G401 (cell line): ENCODE data around the gene GASK1A. TPM values are rescaled to one million over a fixed set of nuclear protein-coding genes. Genes with fewer than 3 reads are reported as not detected.
"Not testable (repeated sequence)": the region's sequence is repeated elsewhere in the genome, so short reads cannot be mapped to it uniquely, and the experiment has no call there.

Source experiments
- DNase-seq: peaks from one replicate; pipeline ENCODE4 v3.0.0-alpha.2; 2015; ENCODE audit warnings: low spot score
- in situ Hi-C: cut with HindIII; loops from 2 replicates; pipeline ENCODE4 v1.10.0; 2016; ENCODE audit warnings: low sequenced_read_pairs, mixed read lengths
- total RNA-seq: library from RNA; depleted of rRNA; stranded (reverse); fragments of >200 nt; shearing (Covaris generic); gene quantifications from 2 replicates; pipeline ENCODE4 v1.2.3, GENCODE V29; 2014; rRNA removed

Gene GASK1A
- total RNA-seq = not detected in 2 replicates

DNA sequence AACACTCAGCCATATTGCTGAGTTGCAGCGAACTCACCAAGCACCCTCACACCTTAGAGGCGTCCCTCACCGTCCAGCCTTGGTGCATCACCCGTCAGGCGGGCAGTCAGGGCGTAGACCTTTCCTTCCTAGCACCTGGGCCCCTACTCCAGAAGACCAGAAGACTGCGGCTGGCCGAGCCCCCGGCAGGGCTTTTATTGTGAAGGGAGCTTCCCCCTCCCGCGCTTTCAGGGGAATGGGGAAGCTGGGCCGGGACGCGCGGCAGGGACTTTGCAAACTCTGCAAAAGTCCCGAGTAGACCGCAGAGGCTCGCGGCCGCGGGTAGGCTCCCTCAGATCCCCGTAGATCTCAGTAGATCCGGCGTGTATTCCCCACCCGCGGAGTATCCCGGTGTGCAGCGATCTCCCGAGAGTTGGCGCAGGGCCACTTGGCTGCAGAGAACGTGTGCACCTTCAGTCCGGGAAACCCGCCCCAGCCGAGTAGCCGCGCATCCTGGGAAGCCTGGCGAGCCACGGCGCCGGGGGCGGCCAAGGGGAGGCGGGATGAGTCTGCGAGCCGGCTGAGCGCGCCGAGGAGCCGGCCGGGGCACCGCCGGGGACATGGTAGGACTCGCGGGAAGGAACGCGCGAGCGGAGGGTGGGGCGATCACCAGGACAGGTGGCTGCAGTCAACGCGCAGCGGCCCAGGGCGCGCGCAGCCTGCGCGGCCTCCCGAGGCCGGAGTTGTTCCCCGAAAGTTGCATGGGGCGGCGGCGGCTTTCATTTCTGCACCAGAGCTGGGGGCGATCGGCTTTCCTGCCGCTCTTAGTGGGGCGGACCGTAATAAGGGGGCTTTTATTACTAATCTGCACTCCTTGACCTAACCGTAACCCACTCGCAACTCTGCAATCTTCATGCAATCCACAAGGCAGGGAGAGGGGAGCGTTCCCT, at the start of gene GASK1A:
GASK1A (plus strand) TSS at position 268 of the 929 bp plus-strand sequence; CDS start at position 600, 332 bp downstream.
- DNase-seq = peak; percentile 29
- in situ Hi-C loops = no loop called here

DNA sequence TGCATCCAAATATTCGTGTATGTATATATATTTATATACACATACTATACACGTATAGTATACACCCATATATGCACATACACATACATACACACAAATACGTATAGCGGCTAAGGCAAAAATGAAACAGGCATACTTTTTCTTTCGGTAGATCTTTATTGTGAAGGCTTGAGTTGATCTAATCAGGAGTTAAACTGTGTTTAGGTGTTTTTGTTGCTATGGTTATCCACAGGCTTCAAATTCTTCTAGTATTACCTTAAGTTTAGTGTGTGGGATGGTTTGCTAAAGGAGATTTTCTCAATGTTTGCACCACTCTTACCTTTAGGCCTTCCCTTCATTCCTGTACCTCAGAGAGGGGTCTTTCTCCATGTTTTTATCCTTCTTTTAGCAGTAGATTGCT, 45.0 kb upstream of the GASK1A start:
- DNase-seq = no peak
- in situ Hi-C loops = no loop called here

DNA sequence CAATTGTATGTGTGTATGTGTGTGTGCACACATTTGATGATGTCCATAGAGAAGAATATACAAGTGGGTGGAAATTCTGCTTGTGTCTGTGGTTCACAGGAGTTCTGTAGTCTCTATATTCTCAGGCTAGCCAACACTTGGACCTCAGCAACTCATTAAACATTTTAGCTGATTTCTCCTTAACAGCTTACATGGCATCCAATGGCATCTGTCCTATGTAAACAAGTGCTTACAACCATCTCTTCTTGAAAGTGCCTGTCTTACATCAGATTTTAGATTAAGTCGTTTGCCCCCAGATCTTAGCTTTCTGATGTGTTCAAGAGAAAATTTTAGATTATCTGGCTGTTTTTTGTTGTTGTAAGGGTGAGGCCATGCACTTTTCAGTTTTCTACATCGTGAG, 44.2 kb upstream of the GASK1A start:
- in situ Hi-C loops = no loop called here
- no peak for DNase-seq

DNA sequence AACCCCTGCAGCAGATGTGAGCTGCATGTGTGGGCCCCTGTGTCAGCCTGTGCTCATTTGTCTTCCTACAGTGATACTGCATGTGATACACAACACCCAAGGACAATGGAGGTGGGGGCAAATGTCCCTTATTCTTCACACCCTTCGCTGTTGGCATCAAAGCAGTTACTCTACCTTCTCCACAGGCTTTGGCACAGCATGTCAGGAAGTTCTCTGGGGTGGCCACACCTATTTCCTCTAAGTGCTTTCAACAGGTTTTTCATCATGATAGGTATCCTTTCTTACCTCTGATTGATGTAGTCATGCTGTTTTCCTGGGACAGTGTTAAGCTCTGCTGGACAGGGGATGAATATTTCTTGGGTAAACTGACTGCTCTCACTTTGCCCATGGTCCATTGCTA, 43.6 kb upstream of the GASK1A start:
- in situ Hi-C loops = no loop called here
- no peak for DNase-seq

DNA sequence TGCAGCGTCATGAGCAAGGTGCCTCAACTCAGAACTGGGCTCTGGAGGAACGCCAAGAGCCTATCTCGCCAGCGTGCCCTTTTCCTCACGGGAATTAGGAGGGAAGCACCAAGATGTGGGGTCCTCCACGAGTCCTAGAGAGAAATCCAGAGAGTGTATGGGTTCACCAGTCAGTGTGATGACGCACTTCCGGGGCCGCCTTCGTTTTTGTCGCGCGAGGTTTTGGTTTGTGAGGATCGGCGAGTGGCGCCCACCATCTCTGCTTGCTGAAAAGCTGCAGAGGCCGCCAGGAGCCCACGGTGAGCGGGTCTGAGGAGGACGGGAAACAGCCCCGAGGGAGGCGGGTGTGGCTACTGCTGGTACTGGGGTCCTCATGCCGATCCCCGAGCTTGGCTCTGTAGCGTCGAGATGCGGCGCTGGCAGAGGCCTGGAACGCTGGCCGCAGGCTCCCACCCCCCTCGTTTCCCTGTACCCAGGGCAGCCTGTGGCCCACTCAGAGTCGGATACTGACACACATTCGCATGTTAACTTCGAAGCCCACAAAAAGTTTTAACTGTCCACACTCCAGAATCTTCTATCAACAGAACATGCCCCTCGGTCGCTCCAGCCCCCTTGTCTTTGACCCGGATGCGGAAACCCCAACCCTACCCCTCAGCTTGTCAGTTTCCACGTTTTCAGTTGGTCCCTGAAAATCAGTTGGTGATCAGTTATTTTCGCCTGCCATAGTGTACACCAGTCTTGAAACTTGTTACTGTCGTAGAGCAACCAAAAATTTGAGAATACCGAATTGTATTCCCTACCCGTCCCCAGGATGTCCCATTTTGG, 42.7 kb upstream of the GASK1A start:
- peak; percentile 67 for DNase-seq
- in situ Hi-C loops = no loop called here

DNA sequence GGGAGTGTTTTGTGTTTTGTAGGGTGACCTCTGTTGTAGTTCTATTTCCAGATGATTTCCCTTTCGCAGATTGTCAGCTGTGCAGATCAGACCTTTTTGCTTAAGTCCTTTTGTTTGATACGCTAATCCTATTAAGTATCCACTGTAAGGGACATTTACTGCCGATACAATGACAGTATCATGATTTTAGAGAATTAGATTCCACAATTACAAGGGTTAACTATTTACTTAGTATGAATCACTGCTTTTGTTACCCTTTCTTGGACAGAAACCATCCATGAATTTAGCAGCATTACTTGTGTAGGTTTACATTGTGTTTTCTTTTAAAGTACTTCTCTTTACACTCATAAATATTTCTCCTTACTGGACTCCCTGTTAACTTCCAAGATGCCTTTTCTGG, 41.8 kb upstream of the GASK1A start:
- in situ Hi-C loops = no loop called here
- no peak for DNase-seq

DNA sequence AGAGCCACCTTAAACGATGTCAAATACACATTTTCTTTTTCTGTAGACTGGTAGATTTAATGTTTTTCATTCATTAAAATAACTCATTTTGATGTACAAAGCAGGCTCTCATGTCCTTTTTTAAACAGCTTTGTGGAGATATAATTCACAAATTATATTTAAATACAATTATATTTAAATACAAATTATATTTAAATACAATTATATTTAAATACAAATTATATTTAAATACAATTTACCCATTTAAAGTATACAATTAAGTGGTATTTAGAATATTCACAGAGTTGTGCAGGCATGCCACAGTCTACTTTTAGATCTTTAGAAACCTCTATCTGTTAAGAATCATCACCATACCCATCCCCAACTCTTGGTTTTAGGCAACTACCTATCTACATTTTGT, 36.4 kb upstream of the GASK1A start:
- DNase-seq = no peak

DNA sequence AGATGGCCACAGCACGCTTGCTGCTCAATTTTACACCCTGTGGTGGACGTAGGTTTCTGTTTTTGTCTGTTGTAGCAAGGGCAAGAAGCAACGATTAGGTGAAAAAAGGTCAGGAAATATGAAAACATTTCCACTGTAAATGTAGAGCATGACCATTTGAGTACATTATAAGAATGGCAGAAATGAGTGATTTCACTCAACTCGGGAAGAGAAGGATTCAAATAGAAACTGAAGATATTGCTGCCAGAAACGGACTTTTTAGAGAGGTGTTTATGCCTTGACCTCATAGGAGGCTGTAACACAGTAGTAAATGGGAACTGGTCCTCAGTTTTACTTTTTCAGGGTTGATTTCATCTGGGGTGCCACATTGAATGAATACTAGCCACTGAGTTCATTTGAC, 33.1 kb upstream of the GASK1A start:
- DNase-seq = no peak

More for the DNA sequence above, 36.4 kb upstream of the GASK1A start:
- in situ Hi-C loops = no loop called here

DNA sequence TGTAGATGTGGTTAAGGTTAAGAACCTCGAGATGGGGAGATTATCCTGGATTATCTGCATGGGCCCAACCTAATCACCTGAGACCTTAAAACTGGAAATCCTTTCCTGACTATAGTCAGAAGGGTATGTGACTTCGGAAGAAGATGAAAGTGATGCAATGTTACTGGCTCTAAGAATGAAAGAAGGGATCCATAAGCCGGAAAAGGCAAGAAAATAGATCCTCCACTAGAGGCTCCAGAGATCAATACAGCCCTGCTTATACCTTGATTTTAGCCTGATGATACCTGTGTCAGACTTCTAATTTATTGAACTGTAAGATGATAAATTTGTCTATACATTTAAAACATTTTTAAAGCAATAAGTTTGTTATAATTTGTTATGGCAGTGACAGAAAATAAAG, 21.5 kb upstream of the GASK1A start:
- in situ Hi-C loops = no loop called here

More for the DNA sequence above, 33.1 kb upstream of the GASK1A start:
- in situ Hi-C loops = no loop called here

DNA sequence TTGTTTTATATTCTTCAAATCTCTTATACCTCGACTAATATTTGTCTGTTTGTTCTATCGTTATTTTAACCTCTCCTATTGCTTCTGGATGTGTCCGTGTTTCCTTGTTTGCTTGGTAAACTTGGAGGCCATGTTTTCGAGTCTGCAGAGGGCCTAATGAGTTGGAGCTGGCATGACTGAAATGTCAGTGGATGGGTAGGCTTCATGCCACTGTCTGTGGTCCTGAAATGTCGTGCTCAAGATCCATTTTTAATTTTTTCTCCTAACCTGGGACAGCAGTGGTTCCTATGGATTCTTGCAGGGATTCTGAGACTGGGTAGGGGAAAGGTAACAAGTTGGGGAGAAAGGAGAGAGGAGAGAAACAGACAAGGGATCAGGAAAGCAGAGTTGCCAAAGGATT, 18.8 kb upstream of the GASK1A start:
- DNase-seq = no peak
- in situ Hi-C loops = no loop called here

More for the DNA sequence above, 21.5 kb upstream of the GASK1A start:
- DNase-seq = no peak

DNA sequence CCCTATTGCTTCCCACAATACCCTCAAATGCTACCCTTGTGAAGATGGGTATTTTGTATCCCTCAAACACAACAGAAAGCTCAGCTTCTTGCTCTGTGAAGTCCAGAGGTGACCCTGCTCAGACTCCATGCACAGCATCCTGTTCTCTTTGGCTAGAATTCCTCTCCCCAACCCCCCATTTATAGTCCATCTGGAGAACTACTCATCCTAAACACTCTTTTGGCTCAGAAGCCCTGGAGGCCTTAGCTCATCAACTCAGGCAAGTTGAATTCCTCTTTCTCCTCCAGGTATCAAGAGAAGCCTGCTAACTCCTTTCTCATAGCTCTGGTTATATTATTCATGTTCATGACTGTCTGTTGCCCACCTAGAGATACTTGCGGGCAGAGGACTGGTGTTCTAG, 18.3 kb upstream of the GASK1A start:
- peak; percentile 72 for DNase-seq
- in situ Hi-C loops = no loop called here

DNA sequence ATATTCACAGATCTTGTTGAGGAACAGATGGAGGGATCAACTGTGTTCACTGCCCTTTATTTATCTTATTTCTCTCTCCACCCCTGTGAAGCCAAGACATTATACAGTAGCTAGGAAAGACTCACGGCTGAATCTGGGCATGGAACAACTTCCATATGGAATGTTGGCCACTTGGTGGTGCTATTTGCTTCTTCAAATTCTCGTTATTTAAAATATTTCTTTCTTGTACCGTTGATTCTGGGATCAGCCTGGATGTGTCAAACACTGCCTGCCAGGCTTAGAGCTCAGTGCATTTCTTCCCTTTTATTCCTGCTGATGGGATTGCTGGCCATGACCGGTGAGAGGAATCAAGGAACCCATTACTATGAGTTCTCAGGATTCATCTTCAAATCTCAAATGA, 17.5 kb upstream of the GASK1A start:
- DNase-seq = peak; percentile 94
- in situ Hi-C loops = no loop called here

DNA sequence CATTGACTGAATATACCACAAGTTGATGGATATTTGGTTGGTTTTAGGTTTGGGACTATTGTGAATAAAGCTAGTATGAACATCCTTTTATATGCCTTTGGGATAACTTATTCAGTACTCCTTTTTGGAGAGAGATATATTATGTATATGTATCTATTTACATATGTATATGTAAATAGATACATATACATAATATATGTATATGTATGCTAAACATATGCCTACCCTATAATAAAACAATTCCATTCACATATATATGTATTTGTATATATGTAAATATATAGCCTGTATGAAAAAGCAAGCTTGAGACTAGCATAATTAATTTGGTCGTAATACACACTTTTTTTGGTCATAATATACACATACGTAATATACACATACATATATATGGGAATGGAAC, 15.8 kb upstream of the GASK1A start:
- in situ Hi-C loops = no loop called here
- no peak for DNase-seq

DNA sequence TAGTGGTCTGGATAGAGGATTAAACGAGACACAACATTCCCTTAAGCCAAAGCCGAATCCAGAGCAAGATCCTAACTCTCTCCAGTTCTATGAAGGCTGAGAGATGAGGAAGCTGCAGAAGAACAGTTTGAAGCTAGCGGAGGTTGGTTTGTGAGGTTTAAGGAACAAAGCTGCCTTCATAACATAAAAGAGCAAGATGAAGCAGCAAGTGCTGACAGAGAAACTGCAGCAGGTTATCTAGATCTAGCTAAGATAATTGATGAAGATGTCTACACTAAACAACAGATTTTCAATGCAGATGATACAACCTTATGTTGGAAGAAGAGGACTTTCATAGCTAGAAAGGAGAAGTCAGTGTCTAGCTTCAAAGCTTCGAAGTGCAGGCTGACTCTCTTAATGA, 14.8 kb upstream of the GASK1A start:
- DNase-seq = no peak
- in situ Hi-C loops = no loop called here

DNA sequence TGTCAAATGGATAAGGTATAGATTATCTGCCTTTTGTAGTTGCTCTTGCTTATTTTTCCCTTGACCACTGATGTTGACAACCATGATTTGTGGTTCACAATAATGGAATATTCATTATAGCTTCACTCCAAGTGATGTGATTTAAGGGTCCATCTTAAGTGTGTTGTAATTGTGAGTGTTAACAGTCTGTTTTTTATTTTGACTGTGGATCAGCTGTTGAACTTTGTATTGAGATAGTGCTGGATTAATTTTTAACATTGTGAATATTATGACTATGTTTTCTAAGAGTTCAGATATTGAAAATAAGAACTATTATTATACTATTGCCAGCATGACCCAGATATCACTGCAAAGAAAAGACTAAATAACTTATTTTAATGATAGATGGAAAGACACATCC, 8.6 kb upstream of the GASK1A start:
- DNase-seq = no peak
- in situ Hi-C loops = no loop called here

DNA sequence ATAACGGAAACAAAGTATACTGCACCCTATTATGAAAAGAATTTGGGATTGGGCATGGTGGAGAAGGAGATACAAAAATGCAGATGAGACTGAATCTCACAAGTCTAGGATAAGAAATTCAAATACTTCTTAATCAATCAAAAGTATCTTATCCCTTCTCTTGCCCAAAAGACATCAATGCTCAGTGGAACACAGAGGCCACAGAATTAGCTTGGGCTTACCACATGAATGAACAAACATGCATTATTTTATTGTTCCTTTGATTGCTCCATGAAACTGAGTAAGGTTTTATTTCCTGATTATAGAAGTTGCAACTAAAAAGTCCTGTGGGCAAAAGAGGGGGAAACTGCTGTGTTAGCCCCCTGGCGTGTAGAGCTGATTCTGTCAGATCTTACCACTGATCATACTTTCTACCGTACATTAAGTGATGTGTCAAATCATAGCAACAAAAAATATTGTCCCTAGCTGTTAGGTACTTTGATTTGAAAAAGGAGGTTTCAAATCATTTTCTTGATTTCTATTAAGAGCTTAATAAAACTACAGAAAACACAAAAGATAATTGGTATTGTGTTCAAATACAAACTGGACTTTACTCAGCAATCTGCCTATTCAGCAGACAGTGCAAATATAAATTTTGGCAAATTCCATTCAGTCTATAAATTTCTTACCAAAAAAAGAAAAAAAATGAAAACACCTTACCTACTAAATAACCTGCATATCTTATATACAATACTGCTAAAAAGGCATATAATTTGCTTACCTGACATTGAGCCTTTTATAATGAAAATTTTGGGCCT, 7.9 kb upstream of the GASK1A start:
- in situ Hi-C loops = no loop called here
- no peak for DNase-seq

DNA sequence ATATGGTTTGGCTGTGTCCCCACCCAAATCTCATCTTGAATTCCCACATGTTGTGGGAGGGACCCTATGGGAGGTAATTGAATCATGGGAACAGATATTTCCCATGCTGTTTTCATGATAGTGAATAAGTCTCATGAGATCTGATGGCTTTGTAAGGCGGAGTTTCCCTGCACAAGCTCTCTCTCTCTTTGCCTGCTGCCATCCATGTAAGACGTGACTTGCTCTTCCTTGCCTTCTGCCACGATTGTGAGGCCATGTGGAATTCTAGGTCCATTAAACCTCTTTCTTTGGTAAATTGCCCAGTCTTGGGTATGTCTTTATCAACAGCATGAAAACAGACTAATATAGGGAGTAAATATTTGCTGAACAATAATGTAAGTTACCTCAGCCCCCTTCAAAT, 4.2 kb upstream of the GASK1A start:
- DNase-seq, in situ Hi-C loops: not testable (repeated sequence)

DNA sequence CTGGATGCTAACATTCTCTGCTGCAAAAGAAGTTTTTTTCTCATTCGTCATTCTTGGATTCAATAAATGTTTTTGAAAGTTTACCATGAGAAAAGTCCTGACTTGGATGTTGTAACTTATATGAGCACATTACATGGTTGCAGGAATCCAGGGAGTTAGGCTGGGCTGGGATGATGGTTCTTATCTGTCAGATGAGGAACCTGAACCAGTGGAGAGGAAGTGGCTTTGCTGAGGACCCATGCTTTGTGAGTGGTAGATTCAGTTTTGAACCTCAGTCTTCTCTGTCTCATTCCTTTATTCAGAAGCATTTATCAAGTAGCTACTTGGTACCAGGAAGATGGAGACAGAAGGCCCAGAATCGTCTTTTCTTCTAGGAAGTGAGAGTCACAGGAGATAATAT, 3.7 kb upstream of the GASK1A start:
- in situ Hi-C loops = no loop called here
- no peak for DNase-seq

DNA sequence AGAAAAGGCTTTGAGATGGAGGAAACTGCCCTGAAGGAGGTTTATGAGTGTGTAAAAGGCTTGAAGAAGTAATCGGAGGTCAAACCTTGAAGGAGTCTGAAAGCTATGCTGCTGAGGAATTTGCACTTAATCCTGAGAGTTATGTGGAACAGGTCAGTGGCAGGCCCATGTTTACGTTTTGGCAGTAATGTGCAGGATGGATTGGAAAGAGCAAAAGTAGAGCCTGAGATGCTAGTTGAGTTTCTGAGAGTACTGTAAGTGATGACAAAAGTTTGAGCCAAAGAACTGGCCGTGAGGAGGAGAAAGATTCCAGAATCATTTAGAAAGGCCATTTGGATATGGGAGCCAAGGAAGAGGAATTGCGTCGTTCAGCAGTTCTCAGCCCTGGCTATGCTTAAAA, 3.2 kb upstream of the GASK1A start:
- in situ Hi-C loops = no loop called here
- DNase-seq = no peak
